ENCODE data around the gene ARX. TPM values are rescaled to one million over a fixed set of nuclear protein-coding genes. Genes with fewer than 3 reads are reported as not detected.

ARX gene
- polyA plus RNA-seq, 3 donors: not detected

- peak overlapping the region in 1 of 7 donors; percentile 32 for H3K27ac Mint-ChIP-seq
- WGBS (ENCODE audit: insufficient coverage): 96% methylated on average over 4 of the region's 8 CpGs
Measured at GRCh38 chrX:24990535-24990934, 25.2 kb downstream of the ARX start.

DNA sequence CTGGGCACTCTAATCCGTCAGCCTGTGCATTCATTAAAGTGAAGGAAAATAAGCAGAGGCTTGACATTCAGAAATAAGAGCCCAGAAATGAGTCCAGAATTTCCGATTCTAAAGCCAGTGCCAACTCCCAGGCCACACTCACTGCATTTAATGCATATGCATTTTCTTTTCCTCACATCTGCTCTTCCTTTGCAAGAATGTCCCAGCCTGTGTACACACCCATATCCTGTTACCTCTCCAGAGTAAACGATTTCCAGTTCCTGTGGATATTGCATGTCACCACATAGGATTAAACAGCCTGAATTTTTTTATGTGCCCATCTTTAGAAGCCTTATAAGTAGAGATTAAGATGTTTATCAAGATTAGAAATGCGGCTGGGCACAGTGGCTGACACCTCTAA lies 27.5 kb downstream of the ARX start:
- Histone ChIP-seq H4K20me1 (ENCODE audit: insufficient read depth, low read length) (no peaks in the 10 kb centered on the region), H3K27me3 (ENCODE audit: control insufficient read depth in 2 of 2, insufficient read depth in 2 of 2, low read length in 2 of 2) (no peaks in the 10 kb centered on the region), H3K36me3 (replicated peaks in 1 of 2; ENCODE audit: control insufficient read depth in 1 of 2, insufficient read depth in 2 of 2, low read length in 2 of 2) (no peaks in the 10 kb centered on the region), H3K4me2 (replicated peaks; ENCODE audit: extremely low read depth, low read length, poor library complexity, severe bottlenecking) (no peak overlapping the region), H3K9ac (ENCODE audit: insufficient read depth, low read length, poor library complexity, severe bottlenecking) (no peak overlapping the region), H3K9me3 (replicated peaks in 1 of 2; ENCODE audit: control insufficient read depth in 1 of 2, insufficient read depth in 1 of 2, low read length in 2 of 2) (no peaks in the 10 kb centered on the region), H3K79me2 (ENCODE audit: insufficient read depth, low read length) (no peaks in the 10 kb centered on the region), H3K4me3 (replicated peaks in 1 of 3; ENCODE audit: low read depth in 2 of 3, low read length in 3 of 3) (no peak overlapping the region), H3K4me1 (ENCODE audit: control insufficient read depth in 1 of 2, insufficient read depth in 2 of 2, low read length in 2 of 2) (no peaks in the 10 kb centered on the region), H3K27ac (ENCODE audit: low read depth in 1 of 2, low read length in 2 of 2) (no peak overlapping the region), H2AFZ (ENCODE audit: insufficient read depth, low read depth, low read length, poor library complexity, severe bottlenecking) (no peak overlapping the region)
- no peak overlapping the region for H3K27ac Mint-ChIP-seq
- H3K27me3 Mint-ChIP-seq (ENCODE audit: low read depth in 3 of 3): peaks cover 0 to 3% (median 0%) of the 10 kb centered on the region in 3 donors
- TF ChIP-seq CTCF (IDR thresholded peaks at IDR 0.05): no peak
- intact Hi-C loops (cut with micrococcal nuclease): no loop called here
- WGBS (ENCODE audit: insufficient coverage): no CpG with 5 or more reads among the region's 4 CpGs
- H3K4me1 Mint-ChIP-seq: no peaks in the 10 kb centered on the region
- DNase-seq: no peak
- H3K4me3 Mint-ChIP-seq: no peak overlapping the region
- H3K9me3 Mint-ChIP-seq: peaks cover 0 to 4% (median 0%) of the 10 kb centered on the region in 7 donors
- peaks cover 4 to 5% of the 10 kb centered on the region in 2 donors for H3K36me3 Mint-ChIP-seq

More at GRCh38 chrX:24990535-24990934, 25.2 kb downstream of the ARX start:
- no peaks in the 10 kb centered on the region for H4K20me1 ChIP-seq (ENCODE audit: insufficient read depth, low read length)
- Mint-ChIP-seq H3K4me1 (no peaks in the 10 kb centered on the region), H3K9me3 (peaks cover 0 to 3% (median 0%) of the 10 kb centered on the region in 7 donors), H3K27me3 (ENCODE audit: low read depth in 3 of 3) (peaks cover 0 to 13% (median 3%) of the 10 kb centered on the region in 3 donors), H3K36me3 (peaks cover 7 to 8% of the 10 kb centered on the region in 2 donors), H3K4me3 (no peak overlapping the region)
- no peak overlapping the region for H3K9ac ChIP-seq (ENCODE audit: insufficient read depth, low read length, poor library complexity, severe bottlenecking)
- no peaks in the 10 kb centered on the region for H3K4me1 ChIP-seq (ENCODE audit: control insufficient read depth in 1 of 2, insufficient read depth in 2 of 2, low read length in 2 of 2)
- H3K79me2 ChIP-seq (ENCODE audit: insufficient read depth, low read length): no peaks in the 10 kb centered on the region
- TF ChIP-seq CTCF (IDR thresholded peaks at IDR 0.05): no peak
- intact Hi-C loops (cut with micrococcal nuclease): no loop called here
- DNase-seq: no peak
- H3K27me3 ChIP-seq (ENCODE audit: control insufficient read depth in 2 of 2, insufficient read depth in 2 of 2, low read length in 2 of 2): no peaks in the 10 kb centered on the region
- no peaks in the 10 kb centered on the region for H3K9me3 ChIP-seq (replicated peaks in 1 of 2; ENCODE audit: control insufficient read depth in 1 of 2, insufficient read depth in 1 of 2, low read length in 2 of 2)
- no peak overlapping the region for H3K27ac ChIP-seq (ENCODE audit: low read depth in 1 of 2, low read length in 2 of 2)
- H3K4me2 ChIP-seq (replicated peaks; ENCODE audit: extremely low read depth, low read length, poor library complexity, severe bottlenecking): no peak overlapping the region
- H3K4me3 ChIP-seq (replicated peaks in 1 of 3; ENCODE audit: low read depth in 2 of 3, low read length in 3 of 3): no peak overlapping the region
- H3K36me3 ChIP-seq (replicated peaks in 1 of 2; ENCODE audit: control insufficient read depth in 1 of 2, insufficient read depth in 2 of 2, low read length in 2 of 2): no peaks in the 10 kb centered on the region
- no peak overlapping the region for H2AFZ ChIP-seq (ENCODE audit: insufficient read depth, low read depth, low read length, poor library complexity, severe bottlenecking)

Measured in CD14-positive monocyte (primary cell).